Right ventricle myocardium superior (tissue), 1 donor: ENCODE results near the gene RPS21. TPM values are rescaled to one million over a fixed set of nuclear protein-coding genes. Genes with fewer than 3 reads are reported as not detected.

ENCODE experiments used
- ATAC-seq: fragments of 200-7000 bp; cut with Tn5 transposase; one replicate; pipeline ENCODE4 v1.9.1; 2020; ENCODE audit warnings: mild to moderate bottlenecking; ENCODE audit not compliant: poor library complexity
- DNase-seq: peaks from one replicate; pipeline ENCODE4 v3.0.0-alpha.2; 2020
- intact Hi-C: fragments of 100-400 bp; cut with DNase I; formaldehyde crosslinking; loops from one replicate; pipeline ENCODE4 v1.11.2; 2022
- total RNA-seq: library from RNA; stranded (reverse); fragmentation: NEBNext Ultra II Directional; extraction: Animal tissue kit (Norgen Biotek cat#: 25700); gene quantifications from one replicate; pipeline ENCODE4 v1.2.1, GENCODE V29; 2021
- donor health status: DM: no; HTN: yes; CAD: no; lungs with severe emphysema.

RPS21 gene
- total RNA-seq, 1 donor from 2014 or later: 732 TPM

DNA sequence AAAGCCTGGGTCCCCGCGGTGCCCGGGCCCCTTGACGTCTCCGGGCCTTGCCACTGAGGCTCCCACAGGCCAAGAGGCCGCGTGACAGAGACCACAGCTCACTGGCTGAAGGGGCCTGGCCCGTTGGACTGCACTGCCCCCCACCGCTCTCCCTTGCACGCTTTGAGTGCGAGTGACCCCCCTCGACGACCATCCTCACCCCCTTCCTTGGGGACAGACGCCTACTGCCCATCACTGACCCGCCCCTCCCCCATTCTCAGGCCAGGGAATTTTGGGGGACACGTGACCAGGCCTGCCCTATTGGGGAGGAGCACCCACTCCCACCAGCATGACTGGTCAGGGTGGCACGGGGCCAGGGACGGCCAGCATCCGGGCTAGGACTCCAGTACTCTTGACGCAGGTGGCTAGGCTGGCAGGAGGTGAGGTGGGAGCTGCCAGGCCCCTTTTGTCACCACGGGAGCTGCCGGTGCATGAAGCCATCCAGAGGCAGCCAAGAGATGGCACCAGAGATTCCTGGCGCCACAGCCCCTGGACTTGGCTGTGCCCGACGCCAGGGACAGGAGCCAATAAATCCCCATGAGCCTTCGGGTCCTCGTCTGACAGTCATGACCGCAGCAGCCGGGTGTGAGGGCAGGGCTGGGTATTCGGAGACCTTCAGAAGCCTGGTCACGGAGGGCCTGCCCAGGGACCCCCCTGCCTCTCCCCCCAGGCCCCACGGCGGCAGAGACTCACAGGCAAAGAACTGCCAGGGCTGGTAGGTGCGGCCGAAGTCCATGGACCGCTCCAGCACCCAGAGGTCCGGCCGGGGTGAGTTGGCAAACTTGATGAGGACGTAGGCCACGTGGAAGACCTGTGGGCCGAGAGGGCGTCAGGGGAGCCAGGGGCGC, 34.3 kb upstream of the RPS21 start:
- ATAC-seq: peak; percentile 77

DNA sequence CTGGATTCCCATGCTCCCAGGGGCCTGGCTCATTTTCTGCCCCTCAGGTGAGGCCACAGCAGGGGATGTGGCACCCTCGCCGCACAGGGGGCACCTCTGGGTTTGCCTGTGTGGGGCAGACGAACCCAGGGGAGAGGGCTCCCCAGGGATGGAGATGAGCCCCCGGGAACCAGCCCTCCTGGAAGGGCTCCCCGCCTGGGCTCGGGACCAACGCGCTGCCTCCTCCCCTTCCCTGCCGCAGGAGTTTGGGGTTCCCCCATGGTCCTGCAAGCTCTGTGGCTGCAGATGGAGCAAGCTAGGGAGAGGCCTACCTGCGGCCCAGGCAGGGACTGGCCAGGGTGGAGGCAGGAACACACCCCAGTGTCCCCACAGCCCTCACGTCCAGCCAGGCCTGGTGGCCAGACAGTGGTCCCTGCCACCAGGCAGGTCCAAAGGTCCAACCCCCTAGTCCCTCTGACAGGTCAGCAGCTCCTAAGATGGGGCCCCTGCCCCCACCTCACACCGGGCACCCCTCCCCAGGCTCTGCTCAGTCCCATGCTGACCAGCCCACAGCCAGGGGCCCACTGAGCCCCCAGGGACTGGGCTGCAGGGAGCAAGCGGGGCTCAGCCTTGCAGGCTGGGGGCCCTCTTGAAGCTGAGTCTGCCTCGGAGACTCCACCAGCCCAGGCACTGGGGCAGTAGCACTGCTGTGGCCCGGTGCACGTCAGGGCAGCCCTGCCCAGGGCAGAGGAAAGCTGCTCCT, 33.4 kb upstream of the RPS21 start:
- ATAC-seq: no peak
- DNase-seq: peak; percentile 34
- intact Hi-C loops: no loop called here

More for the DNA sequence above, 34.3 kb upstream of the RPS21 start:
- intact Hi-C loops: no loop called here
- peak; percentile 89 for DNase-seq

DNA sequence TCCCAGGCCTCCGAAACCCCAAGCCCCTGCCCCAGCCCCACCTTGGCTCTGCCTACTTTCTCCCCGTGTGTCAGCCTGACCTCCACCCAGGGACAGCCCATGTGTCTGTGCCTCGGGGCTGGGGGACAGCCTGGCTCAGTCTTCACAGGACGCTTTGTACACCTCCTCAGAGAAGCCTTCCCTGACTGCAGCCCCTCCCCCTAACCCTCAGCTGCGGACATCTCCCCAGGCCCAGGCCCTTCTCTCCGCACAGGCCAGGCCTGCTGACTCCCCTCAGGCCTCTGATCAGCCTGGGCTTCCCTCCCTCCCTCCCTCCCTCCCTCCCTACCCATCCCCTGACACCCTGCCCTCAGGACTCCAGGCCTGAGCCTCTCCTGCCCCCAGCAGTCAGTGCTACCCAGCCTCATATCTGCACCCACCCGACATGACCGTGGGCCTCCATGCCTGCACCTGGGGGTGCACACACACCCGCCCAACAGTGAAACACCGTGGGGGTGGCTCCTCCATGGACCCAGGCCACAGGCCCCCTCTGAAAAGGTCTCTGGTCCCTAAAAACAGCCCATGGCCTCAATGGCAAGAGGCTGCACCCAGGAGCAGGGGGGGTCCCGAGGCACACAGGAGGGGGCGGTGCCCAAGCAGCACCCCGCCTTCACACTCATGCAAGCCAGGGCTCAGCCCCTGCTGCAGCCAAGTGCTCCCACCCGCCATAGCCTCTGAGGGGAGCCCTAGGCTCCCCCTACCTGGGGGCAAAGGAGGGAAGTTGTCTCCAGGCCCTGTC, 32.7 kb upstream of the RPS21 start:
- DNase-seq (peak; percentile 40), ATAC-seq (no peak)
- intact Hi-C loops: no loop called here

DNA sequence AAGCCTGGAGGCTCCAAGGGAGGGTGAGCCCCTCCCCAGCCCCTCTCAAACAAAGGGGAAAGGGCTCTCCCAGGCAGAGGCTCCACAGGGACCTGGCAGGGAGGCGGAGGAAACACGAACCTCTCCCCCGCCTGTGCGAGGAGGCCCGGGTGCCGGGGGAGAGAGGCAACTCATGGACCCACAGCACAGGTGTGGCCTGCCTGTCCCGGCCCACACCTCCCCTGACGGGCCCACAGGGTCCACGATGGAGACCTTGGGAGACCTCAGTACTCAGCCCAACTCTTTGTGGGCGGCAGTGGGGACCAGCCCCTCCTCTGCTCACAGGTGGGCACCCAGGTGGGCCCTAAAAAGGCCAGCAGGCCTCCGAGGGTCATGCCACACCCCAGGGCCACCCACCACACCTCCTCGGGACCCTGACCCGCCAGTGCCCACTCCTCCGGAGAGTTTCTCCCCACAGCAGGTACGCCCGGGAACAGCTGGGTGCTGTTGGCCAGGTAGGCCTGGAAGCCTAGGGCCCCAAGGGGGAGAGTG, 32.0 kb upstream of the RPS21 start:
- ATAC-seq (no peak), DNase-seq (peak; percentile 41)
- intact Hi-C loops: no loop called here

DNA sequence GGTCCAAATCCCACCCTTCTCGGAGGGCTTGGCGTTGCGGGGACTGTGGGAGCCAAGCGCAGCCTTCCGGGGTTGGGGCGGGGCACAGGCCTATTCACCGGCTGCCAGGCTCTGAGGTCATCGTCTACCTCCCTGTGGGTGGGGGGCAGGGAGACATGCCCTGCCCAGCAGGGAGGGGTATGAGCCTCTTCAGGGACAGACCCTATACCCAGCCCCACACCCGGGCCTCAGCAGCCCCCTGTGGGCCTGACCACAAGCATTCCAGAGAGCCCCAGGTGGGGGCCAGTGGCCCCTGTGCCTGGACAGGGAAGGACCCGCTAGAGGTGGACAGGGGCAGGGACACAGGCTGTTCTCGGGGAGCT, 31.4 kb upstream of the RPS21 start:
- intact Hi-C loops: no loop called here
- peak; percentile 46 for ATAC-seq
- peak; percentile 69 for DNase-seq

DNA sequence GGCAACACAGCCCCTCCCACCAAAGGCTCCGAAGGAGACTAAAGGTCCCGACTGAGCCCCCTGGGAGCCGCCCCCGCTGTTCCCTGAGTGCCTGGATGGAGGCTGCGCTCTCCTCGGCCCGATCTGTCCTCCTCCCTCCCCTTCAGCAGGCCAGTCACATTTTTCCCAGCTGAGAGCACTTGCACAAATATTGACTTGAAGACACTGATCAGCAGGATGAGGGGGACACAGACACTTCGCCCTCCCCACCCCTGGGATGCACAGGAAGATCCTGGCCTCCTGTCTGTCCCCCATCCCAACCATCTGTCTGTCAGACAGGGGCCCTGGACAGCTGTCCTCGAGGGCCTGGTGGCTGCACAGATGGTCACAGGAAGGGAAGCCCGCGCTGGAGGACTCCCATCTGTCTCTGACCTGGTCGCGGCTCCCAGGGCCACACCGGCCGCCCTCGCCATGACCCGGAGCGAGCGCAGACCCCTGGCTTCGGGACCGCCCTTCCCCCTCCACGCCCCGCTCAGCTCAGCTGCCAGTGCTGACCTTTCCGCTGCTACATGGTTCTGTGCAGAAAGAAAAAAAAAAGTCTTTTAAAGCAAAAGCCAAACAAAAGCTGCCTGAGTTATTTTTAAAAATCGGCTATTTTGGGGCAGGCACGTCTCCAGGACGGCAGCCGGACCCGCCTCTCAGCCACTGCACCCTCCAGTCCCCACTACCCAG, 30.9 kb upstream of the RPS21 start:
- peak; percentile 5 for ATAC-seq

GRCh38 chr20:62356589-62357186, 30.2 kb upstream of the RPS21 start:
- intact Hi-C loops: no loop called here
- peak; percentile 53 for DNase-seq
- ATAC-seq: no peak

More for the DNA sequence above, 30.9 kb upstream of the RPS21 start:
- peak; percentile 74 for DNase-seq
- intact Hi-C loops: no loop called here

- DNase-seq: peak; percentile 78
- peak; percentile 22 for ATAC-seq
- intact Hi-C loops: no loop called here
Observed at GRCh38 chr20:62357187-62357667, 29.7 kb upstream of the RPS21 start.

DNA sequence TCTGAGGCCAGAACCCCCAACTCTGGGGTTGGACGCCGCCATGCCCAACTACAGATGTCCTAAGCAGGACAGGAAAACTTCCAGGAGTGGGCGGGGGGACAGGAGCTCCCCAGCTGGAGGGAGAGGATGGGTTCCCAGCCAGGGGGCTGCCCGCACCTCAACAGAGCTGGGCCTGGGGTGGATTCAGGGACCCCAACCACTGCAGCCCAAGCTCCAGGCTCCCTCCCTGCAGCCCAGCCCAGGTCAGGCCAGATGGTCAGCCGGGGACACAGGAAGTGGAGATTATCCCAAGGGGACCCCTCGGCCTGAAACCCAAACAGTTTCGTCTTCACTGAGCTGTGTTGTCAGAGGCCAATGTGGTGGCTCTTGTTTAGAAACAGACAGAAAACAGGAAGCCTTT, 29.2 kb upstream of the RPS21 start:
- intact Hi-C loops: no loop called here
- ATAC-seq: no peak
- peak; percentile 40 for DNase-seq

DNA sequence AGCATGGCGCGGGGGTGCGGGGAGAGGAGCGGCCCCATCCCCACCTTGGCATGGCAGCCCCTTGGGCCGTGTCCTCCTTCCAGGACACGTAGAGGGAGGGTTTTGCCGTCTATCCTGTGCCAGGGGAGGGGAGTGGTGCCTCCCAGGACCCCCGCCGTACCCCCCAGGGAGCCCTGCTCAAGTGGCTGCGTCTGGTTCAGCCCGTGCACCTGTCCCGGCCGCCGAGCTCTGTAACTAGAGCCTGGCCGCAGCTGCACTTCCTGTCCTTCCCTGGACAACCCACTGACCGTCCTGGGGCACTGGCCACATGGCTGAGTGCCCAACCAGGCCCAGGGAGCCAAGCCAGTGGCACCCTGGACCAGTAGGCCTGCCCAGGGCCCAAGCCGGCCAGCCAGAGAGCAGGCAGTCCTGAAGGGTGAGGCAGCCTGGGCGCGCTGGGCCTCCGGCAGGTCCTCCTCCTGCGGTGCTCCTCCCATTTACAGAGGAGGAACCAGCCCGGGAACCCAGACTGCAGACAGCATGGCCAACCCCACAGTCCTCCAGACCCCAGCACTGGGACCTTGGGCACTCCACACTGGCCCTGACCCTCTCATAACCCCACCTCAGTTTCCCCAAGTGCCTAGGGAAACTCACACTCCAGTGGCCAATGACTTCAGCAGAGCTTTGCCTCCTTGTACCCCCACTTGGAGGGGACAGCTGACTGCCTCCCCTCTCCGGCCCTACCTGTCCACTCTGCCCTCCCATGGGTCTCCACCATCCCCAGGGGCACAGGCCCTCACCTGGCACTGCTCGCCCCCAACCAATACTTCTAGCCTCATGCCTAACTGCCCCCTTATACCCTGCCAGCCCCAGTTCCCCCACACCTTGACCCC, 28.5 kb upstream of the RPS21 start:
- DNase-seq: peak; percentile 69
- intact Hi-C loops: no loop called here
- peak; percentile 3 for ATAC-seq

GRCh38 chr20:62359043-62359490, 27.8 kb upstream of the RPS21 start:
- intact Hi-C loops: no loop called here
- ATAC-seq (no peak), DNase-seq (no peak)

DNA sequence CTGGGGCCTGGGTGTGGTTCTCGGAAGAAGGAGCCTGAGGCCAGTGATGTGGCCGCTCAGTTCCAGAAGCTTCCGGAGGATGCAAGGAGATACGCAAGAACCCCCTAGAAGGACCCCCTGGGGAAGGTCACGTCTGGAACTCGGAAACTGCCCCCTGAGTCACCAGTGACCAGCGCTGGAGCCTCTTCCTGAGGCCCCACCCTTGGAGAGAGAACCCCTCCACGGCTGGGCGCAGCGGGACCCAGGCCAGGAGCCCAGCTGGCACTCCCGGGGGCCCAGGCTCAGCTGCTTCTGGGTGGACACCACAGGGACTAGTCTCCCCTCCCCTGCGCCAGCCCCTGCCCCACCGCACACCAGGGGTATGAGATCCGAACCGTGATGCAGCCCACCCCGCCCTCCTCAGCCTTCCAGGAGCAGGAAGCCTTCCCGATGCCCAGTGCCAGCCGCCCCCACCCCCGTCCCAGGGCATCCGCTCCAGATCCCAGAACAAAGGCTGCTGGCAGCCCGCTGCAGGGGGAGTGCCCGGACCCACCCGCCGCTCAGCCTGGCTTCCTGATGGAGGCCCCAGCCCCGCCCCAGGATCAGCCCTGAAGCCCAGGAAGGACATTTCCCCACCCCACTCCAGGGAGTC, 27.3 kb upstream of the RPS21 start:
- intact Hi-C loops: no loop called here
- DNase-seq (peak; percentile 63), ATAC-seq (no peak)

DNA sequence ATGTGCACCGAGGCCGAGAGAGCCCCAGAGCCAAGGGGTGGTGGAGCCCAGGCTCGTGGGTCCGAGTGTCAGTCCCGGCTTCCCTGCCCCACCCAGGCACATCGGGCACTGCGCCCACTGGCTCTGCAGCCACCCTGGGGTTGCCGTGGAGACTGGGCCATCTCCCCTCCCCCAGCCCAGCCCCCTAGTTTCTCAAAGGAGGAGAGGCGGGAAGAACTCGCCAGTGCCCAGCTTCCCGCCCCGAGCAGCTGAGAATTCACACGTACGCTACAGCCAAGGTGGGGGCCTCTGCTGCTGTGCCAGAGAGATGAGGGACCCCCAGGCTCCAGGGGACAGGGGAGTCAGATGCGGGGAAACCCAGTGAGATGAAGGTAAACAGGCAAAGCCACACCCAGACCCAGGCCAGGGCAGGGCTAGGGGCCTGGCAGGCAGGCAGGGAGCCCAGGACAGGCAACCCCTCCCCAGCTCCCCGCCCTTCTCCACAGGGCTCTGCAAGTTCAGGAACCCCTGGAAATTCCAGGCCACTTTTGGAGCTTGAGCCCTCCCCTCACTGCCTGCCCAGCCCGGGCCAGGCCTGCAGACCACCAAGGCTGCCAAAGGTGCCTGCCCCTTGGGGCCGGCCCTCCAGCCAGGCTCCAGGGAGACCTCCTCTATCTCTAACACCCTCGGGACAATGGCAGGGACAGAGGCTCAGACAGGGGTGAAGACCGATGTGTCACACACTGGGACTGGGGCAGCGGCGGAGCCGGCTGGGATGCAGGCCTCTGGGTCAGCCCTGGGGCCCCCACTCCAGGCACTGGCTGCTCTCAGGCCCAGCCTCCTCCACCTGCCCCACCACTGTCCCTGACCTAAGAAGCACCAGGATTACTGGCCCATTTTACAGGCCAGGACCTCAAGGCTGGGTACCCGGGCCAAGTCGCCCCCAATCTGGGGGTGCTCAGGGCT, 25.8 kb upstream of the RPS21 start:
- intact Hi-C loops: no loop called here
- DNase-seq (peak; percentile 62), ATAC-seq (no peak)

DNA sequence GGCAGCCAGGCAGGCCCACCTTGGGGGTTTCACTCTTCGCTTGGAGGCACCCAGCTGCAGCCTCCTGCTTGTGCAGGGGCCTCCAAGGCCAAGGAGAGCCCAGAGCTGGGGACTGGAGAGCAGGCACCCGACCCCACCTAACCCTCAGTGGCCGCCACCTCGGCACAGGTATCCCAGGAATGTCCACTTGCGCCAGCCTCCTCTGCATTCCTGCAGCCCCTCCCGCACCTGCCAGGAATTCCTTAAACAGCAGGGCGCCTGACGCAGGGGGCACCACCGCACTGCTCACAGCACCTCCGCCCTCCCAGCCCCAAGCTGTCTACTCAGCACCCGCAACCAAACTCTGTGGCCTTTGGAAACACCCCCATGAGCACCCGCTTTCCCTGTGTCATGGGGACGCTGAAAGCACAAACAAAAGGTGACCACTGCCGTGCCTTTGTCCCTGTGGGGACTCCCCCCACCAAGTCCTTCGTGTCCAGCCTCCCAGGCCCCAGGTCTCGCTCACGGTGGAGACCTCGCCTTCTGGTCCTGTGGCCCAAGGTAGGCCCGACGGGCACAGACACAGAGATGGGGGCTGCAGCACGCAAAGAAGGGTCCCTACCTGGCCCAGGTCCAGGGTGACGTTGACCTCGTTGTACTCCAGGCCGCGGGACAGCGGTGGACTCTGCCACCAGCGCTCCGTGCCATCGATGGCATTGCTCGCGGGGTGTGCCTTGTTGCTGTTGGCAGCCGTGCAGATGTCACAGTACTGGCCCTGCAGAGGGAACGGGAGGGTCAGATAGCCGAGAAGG, 24.9 kb upstream of the RPS21 start:
- DNase-seq: peak; percentile 66
- peak; percentile 12 for ATAC-seq
- intact Hi-C loops: no loop called here

GRCh38 chr20:62362590-62362940, 24.3 kb upstream of the RPS21 start:
- intact Hi-C loops: no loop called here
- no peak for ATAC-seq
- no peak for DNase-seq
